Thyroid gland (tissue), 4 donors: ENCODE results near the gene LSM3.

Experiments
- POLR2A ChIP-seq, 2 donors: fragments of 450-650 bp; IDR thresholded peaks; one replicate each; pipeline ENCODE4 v1.6.1; 2017; ENCODE audit warnings: antibody characterized with exemption in 2 of 2, mild to moderate bottlenecking in 2 of 2, moderate library complexity in 1 of 2
- TF ChIP-seq, protein P1 (sequence below), 6 experiments: fragments of 200-600 bp in 3 of 6; fragments of 450-650 bp in 3 of 6; sonication (generic) in 3 of 6; IDR thresholded peaks; one replicate each; pipeline ENCODE4 v1.5.1; 2016 to 2019; ENCODE audit warnings: antibody characterized with exemption in 6 of 6, mild to moderate bottlenecking in 2 of 6, inconsistent platforms in 1 of 6, moderate library complexity in 1 of 6

DNA sequence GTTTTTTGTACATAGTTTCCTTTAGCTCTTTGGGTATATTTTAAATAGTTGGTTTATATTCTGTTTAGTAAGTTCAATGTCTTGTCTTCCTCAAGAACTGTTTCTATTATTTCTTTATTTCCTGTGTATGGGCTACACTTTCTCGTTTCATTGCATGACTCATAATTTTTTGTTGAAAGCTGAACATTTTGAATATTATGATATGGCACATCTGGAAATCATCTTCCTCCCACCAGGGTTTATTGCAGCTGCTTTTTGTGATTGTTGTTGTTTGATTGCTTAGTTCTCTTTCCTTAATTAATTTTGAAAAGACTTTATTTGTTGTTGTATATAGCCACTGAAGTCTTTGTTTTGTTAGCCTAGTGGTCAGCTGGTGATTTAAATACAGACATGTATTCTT is 43.8 kb downstream of the LSM3 start:
- TF ChIP-seq, protein P1, sequence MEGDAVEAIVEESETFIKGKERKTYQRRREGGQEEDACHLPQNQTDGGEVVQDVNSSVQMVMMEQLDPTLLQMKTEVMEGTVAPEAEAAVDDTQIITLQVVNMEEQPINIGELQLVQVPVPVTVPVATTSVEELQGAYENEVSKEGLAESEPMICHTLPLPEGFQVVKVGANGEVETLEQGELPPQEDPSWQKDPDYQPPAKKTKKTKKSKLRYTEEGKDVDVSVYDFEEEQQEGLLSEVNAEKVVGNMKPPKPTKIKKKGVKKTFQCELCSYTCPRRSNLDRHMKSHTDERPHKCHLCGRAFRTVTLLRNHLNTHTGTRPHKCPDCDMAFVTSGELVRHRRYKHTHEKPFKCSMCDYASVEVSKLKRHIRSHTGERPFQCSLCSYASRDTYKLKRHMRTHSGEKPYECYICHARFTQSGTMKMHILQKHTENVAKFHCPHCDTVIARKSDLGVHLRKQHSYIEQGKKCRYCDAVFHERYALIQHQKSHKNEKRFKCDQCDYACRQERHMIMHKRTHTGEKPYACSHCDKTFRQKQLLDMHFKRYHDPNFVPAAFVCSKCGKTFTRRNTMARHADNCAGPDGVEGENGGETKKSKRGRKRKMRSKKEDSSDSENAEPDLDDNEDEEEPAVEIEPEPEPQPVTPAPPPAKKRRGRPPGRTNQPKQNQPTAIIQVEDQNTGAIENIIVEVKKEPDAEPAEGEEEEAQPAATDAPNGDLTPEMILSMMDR (IDR thresholded peaks at IDR 0.05), result no peak
- TF ChIP-seq POLR2A (IDR thresholded peaks at IDR 0.05), result no peak
